Mammary epithelial cell (primary cell): ENCODE results near the gene OR5AU1.
"Not testable (repeated sequence)": the region's sequence is repeated elsewhere in the genome, so short reads cannot be mapped to it uniquely, and the experiment has no call there.

ENCODE experiments used
- EZH2 ChIP-seq: IDR thresholded peaks from 2 replicates; pipeline ENCODE4 v1.6.1; 2012; ENCODE audit warnings: low read length, inconsistent platforms, borderline replicate concordance
- TF ChIP-seq, protein P1 (sequence below), 2 donors: IDR thresholded peaks in 1 of 2; conservative IDR thresholded peaks in 1 of 2; 2 replicates each; pipeline ENCODE4 v1.5.1; 2011 to 2012; ENCODE audit warnings: inconsistent platforms in 2 of 2, low read length in 2 of 2, mild to moderate bottlenecking in 2 of 2, control low read depth in 1 of 2, low read depth in 1 of 2; ENCODE audit not compliant: insufficient read depth in 1 of 2; ENCODE audit errors: extremely low read depth in 1 of 2

DNA sequence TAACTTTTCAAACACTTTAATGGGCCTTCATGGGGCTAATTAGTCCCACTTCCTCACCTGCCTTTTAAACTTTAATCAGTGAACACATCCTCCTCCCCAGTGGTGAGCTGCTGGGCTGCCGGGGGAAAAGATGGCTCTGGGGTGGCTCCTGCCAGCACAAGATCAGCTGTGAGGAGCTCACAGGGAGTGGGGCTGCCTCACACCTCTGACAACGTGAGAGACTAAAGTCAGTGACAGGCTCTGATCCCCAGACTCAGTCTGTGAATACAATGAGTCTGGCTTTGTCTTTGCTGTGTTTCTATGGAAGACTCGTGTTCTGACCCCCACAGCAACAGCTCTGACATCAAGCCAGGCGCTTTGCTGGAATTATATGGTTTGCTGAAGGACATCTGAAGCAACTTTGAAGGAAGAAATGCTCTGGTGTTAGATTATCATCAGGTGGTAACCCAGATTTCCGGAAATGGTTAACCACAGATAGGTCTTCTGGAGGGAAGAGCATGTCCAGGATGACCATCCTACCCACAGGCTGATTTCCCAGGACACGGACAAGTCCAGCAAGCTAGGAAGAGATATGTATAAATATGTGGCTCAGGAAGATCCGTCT lies 9.2 kb upstream of the OR5AU1 start:
- TF ChIP-seq, protein P1, sequence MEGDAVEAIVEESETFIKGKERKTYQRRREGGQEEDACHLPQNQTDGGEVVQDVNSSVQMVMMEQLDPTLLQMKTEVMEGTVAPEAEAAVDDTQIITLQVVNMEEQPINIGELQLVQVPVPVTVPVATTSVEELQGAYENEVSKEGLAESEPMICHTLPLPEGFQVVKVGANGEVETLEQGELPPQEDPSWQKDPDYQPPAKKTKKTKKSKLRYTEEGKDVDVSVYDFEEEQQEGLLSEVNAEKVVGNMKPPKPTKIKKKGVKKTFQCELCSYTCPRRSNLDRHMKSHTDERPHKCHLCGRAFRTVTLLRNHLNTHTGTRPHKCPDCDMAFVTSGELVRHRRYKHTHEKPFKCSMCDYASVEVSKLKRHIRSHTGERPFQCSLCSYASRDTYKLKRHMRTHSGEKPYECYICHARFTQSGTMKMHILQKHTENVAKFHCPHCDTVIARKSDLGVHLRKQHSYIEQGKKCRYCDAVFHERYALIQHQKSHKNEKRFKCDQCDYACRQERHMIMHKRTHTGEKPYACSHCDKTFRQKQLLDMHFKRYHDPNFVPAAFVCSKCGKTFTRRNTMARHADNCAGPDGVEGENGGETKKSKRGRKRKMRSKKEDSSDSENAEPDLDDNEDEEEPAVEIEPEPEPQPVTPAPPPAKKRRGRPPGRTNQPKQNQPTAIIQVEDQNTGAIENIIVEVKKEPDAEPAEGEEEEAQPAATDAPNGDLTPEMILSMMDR (conservative IDR thresholded peaks at IDR 0.05 in 1 of 2, IDR thresholded peaks at IDR 0.05 in 1 of 2; ENCODE audit: extremely low read depth in 1 of 2, insufficient read depth in 1 of 2, low read depth in 1 of 2, low read length in 2 of 2) = not testable (repeated sequence)
- TF ChIP-seq EZH2 = not testable (repeated sequence)
